ENCODE data around the gene TRERF1.
"Not testable (repeated sequence)": the region's sequence is repeated elsewhere in the genome, so short reads cannot be mapped to it uniquely, and the experiment has no call there.

Gene TRERF1

DNA sequence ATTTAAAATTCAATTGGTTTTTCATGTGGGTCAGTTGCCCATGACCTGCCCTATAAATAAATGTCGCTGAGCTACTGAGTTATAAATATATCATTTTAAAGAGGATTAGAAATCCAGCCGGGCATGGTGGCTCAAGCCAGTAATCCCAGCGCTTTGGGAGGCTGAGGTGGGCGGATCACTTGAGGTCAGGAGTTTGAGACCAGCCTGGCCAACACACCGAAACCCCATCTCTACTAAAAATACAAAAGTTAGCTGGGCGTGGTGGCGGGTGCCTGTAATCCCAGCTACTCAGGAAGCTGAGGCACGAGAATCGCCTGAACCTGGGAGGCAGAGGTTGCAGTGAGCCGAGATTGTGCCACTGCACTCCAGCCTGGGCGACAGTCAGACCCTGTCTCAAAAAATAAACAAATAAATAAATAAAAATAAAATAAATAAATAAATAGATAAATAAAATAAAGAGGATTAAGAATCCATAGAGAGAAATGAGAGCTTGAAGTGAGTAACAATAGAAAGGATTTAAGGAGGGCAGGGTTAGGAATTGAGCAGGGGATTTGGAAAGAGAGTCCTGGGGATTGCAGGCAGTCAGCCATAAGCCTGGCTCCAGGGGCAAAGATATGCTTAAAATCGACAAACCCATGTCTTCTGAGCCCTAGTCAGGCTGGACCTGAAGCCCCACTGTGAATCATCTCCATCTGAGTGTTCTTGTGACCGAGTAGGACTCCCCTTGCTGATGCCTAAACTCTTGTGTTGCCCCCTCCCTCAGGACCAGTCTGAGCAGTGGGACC, 249.4 kb downstream of the TRERF1 start:
- in situ Hi-C loops (cut with HindIII; ENCODE audit: low sequenced_read_pairs): not testable (repeated sequence)

DNA sequence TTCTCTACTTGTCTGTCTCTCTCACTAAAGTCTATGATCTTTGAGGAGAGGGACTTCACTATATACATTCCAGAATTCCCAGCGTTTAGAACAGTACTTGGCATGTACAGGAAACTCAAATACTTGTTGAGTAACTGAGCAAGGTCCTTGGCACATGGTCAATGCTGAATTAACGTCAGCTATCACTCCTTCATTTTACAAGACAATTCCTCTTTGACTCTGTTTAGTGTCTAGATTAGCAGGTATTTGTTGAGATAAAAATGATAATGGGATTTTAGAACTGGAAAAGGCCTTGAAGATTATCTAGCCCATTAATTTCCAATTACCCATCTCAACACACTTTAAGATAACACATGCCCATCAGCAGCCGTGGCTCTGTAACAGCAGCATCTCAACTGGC, 250.3 kb downstream of the TRERF1 start:
- in situ Hi-C loops (cut with HindIII; ENCODE audit: low sequenced_read_pairs): no loop called here

DNA sequence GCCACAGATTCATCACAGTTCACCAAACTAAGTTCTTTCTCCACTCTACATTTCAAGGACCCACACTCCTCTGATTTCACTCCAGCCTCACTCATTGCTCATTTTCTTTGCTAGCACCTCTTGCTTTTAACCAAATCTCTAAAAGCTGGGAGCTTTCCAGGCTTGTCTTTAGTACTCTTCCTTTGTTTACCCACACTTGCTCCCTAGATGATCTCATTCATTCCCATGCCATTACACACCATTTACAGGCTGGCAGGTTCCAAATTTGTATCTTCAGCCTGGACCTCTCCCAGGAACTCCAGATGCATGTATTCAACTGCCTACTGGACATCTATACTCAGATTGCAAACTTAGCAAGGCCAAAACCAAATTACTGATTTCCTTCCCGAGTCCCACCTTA, 251.7 kb downstream of the TRERF1 start:
- in situ Hi-C loops (cut with HindIII; ENCODE audit: low sequenced_read_pairs): no loop called here

DNA sequence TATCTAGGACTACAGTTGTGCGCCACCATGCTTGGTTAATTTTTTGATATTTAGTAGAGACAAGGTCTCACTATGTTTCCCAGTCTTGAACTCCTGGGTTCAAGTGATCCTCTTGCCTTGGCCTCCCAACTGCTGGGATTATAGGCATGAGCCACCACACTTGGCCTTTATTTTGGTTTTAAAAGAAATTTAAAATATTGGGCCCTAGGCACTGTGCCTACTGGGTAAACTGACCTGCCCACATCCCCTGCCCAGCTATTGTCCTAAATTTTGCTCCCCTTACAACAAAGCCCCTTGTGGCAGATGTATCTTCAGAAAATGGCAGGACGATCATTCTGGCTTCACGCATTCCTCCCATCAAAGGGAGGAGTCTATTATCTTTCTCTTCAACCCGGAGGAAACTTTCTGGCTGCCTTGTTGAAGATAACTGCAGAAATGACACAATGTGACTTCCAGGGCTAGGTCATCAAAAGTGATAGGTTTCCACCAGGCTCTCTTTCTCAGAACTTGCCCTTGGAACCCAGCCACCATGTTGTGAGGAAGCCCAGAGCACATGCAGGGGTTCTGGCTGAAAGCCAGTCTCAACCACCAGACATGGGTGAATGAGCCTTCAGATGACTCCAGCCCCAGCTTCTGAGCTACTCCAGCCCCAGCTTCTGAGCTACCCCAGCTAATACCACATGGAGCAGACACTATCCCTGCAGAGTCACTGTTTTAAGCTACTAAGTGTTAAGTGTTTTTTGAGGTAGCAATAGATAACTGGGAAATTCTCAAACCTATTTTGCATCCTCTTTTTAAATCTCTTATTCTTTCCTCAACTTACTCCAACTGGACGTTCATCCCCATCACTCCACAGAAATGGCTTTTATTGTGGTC, 252.4 kb downstream of the TRERF1 start:
- in situ Hi-C loops (cut with HindIII; ENCODE audit: low sequenced_read_pairs): no loop called here

DNA sequence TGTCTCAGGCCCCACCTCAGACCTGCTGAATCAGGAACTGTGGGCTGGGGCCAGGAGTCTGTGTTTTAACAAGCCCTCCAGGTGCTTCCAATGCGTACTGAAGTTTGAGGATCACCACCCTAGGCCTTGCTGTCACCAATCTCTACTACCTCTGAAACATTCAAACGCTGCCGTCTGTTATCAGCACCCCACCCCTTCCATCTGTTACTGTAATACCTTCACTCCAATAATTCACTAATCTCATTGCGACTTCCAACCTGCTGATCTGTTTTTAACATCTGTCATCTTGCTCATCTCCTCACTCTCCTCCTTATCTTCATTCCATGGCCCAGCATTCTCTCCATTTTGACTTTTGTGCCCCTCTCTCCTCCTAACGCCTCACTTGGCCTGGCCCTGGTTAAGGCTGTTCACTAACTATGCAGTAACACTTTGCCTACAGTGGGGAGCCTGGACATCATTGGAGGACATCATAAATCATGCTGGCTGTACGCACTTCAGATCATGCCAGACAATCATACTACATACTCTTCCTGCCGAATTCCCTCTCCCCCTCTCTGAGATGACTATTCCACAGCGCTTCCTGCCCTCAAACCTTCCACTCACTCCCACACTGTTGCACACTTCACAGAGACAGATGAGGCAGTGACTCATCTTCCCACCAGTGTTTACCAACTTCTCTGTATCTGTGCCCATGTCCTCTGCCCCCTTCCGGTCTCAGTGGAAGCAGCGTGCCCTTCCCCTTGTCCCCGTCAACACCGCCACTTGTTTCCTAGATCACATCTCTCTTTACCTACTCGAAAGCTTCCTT, 254.0 kb downstream of the TRERF1 start:
- in situ Hi-C loops (cut with HindIII; ENCODE audit: low sequenced_read_pairs): no loop called here

DNA sequence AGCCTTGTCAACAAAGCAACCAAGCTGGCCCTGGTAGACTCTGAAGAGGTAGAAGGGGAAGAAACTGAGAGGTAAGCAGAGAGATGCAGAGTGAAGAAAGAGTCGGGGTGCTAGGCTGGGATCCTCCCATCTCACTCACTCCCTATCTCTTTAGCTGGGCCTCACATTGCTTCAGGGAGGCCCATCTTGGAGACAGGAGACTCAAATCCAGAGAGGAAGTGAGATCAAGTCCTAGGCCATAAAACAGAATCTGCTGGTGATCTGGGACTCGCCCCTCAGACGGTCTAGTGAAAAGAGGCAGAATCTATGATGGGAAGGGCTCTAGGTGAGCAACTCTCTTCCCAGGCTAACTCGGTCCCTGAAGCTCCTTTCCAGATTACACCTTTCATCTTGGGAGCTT, 256.3 kb downstream of the TRERF1 start:
- in situ Hi-C loops (cut with HindIII; ENCODE audit: low sequenced_read_pairs): no loop called here

DNA sequence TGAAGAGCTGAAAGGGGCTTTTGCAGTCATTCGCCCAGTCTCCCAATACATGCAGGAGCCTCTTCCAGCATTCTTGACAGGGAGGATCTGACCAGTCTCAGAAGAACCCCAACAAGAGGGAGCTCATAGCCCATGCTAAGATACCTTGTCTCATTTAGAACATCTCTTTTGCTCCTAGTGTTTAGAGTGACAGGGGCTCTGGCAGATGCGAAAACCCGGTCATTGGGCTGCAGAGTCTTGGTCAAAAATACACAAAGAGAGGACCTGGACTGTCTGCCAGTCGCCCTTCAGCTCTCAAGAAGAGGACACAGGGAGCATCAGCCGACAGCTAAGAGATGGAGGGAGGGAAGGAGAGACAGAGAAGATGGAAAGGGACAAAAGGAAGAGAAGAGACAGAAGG, 257.7 kb downstream of the TRERF1 start:
- in situ Hi-C loops (cut with HindIII; ENCODE audit: low sequenced_read_pairs): no loop called here

DNA sequence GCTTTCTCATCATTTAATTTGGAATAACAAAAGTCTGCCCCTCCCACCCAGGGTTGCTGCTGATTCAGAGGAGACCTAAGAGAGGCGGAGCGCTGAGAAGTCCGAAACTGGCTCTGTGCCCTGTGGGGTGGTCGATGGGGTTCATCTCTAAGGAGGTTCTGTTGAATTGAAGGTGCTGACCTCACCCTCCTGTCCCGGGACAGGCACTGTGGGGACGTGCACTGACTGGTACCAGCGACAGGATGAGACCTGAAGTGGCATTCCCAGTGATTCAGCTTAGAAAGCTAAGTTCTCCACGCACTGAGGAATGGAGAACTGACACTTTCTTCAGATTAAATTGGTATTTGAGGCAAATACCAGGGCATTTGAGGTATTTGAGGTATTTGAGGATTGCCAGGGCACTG, 258.2 kb downstream of the TRERF1 start:
- in situ Hi-C loops (cut with HindIII; ENCODE audit: low sequenced_read_pairs): no loop called here

DNA sequence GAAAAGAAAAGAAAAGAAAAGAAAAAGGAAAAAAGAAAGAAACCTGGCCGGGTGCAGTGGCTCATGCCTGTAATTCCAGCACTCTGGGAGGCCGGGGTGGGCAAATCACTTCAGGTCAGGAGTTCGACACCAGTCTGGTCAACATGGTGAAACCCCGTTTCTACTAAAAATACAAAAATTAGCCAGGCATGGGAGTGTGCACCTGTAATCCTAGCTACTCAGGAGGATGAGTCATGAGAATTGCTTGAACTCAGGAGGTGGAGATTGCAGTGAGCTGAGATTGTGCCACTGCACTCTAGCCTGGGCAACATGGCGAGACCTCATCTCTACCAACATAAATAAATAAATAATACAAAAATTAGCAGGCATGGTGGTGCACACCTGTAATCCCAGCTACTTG, 259.3 kb downstream of the TRERF1 start:
- in situ Hi-C loops (cut with HindIII; ENCODE audit: low sequenced_read_pairs): not testable (repeated sequence)

DNA sequence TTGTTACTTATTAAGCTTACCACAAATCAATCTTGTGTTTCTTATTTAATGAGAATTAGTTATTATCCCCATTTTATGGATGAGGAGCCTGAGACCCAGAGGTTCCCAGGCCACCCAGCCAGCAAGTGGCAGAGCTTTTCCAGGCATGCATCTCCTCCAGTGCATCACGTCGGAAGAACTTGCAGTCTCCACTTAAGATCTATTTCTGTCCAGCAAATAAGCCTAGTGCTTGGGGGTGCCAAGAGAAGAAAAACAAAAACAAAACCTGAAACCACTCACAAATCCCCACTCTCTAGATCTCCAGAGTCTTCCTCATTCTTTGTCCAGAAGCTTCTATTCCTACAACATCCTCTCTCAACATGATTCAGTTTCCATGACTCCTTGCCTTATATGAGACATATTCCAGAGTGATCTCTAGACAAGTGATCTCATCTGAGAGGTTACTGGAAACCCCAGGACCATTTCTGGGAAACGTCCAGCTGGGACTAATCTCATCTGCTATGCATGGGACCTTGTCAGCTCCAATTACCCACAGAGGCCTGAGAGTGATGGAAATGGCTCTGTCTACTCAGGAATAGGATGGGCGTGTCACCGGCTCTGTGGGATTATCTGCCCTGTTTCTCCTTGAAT, 261.1 kb downstream of the TRERF1 start:
- in situ Hi-C loops (cut with HindIII; ENCODE audit: low sequenced_read_pairs): no loop called here

DNA sequence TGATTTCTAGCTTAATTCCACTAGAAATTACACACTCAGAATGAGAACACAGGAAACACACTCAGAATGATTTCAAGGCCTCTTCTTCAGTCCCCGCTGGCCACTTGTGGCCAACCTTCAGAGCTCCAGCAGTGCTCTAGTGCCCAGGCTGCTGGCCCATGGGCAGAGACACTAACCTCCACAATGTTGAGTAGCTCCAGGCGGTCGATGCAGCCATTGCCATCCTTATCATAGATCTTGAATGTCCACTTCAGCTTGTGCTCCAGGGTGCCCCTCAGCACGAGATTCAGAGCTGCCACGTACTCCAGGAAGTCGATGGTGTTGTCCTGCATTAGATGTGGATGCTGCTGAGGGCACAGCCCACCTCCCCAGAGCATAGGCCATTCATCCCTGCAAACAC, 263.3 kb downstream of the TRERF1 start:
- in situ Hi-C loops (cut with HindIII; ENCODE audit: low sequenced_read_pairs): no loop called here

DNA sequence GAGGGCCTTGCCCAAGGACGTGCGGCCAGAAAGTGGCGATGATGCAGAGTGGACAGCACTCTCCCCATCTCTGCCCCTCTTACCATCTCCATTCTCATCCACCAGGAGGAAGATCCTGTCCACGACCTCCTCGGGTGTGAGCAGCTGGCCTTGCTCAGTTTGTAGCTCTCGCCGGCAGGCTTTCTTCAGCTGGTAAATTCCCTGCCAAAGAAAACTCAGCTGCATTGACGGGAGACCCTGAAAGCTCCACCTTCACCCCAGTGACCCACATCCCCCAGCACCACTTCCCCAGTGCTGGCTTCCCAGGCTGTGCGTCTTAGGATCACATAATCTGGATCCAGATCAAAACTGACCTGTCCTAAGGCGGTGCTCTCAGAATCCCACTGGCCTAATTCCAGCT, 266.1 kb downstream of the TRERF1 start:
- in situ Hi-C loops (cut with HindIII; ENCODE audit: low sequenced_read_pairs): no loop called here

DNA sequence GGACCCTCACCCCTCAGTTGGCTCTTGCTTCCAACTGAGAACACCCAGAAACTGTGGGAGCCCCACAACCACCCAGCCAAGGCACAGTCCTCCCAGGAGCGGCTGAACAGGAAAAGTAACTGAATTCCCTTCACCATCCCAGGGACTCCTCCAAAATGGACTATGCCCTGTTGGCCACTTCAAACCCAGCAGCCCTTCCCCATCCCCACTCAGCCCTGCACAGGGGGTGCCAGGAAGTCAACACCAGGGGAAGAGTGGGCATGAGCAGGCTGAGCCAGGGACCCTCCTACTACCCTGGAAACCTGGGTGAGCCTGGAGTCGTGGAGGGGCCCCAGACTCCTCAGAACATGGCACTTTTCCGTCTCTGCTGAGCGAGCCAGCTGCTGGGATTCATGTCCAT, 267.3 kb downstream of the TRERF1 start:
- in situ Hi-C loops (cut with HindIII; ENCODE audit: low sequenced_read_pairs): no loop called here

DNA sequence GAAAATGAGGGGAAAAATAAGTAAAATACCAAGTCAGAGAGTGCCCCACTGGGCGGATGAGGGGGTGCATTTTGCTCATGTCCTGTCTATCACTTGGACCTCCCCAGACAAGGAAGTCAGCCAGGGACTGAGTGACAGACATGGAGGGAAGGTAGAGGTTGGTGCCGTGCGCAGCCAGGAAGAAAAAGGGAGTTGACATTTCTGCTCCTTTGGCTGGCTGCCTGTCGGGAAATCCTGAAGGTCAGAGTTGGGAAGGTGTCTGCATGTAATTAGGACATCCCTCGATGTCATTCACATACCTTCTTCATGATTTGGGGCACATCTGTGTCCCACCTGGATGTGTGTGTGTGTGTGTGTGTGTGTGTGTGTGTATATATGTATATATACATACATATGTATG, 269.6 kb downstream of the TRERF1 start:
- in situ Hi-C loops (cut with HindIII; ENCODE audit: low sequenced_read_pairs): no loop called here

DNA sequence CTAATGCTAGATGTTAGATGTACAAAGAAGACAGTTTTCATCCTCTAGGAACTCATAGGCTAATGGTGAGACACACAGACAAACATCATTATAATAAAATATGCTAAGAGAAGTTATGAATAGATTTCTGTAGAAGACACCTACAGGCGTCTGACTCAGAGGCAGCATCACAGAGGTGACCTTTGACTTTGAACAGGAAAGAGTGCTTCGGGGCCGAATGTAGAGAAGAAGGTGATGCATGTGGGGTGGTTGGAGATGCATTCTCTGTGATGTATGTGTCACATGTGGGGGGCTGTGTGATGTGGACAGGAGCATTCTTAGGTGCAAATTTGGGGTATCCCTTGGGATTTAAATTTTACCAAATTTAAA, 271.8 kb downstream of the TRERF1 start:
- in situ Hi-C loops (cut with HindIII; ENCODE audit: low sequenced_read_pairs): no loop called here

DNA sequence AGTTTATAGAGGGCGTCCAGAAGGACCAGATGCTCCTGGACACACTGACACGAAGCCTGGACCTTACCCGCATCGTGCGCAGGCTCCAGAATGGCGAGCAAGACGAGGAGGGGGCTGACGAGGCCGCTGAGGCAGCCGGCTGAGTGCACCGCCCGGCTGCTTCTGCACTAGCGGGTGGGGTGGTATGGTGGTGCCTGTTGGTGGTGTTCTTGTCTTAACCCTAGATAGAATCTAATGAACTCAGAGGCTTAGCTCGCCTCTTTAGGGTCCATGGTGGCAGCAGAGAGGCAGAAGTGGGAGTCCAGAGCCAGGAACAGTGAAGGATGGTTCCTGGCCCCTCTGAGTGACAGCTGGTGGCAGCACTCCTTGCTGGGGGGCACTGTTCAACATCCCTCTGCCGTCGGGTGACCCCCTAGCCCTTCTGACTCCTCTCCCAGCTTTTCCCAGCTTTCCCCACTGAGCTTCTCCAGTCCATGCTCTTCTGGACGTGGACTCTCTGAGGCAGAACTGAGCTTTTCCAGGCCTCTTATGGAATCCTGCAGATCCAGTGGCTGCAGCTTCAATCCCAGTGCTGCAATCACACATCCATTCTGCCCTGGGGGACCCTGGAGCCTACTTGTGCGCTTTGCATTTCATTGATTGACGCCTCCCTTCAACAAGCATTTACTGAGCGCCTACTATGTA, 272.3 kb downstream of the TRERF1 start:
- in situ Hi-C loops (cut with HindIII; ENCODE audit: low sequenced_read_pairs): no loop called here

DNA sequence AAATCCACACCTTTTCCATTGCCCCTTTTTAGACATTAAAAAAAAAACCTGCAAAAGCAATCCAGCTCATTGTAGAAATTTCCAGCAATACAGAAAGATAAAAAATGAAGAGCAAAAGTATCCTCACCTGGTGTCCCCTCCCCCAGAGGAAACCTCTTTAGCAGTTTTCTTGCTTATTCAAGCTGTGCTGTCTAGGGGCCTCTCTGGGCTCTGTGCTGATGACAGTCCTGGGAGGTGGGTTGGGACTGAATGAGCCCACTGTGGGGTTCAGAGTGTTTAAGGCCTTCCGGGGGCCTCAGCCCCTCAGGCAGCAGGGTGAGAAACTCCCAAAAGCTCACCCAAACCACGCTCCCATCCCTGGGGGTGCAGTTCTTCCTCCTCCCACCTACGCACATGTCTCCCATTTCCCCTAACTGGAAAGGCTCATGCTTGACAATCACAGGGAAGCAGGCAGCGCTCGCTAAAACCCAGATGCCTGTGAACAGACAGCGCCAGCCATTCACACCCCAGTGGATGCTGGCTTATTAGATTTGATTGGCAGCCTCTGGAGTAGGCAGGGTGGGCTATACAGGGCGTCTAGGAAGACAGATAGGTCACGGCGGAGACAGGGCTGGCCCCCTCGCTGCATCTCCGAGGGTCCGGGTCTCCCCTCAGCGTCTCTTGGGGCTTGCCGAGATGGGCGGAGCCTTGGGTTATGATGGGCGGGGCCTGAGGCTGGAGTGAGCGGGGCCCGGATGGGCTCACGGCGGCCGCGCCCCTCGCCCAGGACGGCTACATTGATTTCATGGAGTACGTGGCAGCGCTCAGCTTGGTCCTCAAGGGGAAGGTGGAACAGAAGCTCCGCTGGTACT, 274.0 kb downstream of the TRERF1 start:
- in situ Hi-C loops (cut with HindIII; ENCODE audit: low sequenced_read_pairs): no loop called here

DNA sequence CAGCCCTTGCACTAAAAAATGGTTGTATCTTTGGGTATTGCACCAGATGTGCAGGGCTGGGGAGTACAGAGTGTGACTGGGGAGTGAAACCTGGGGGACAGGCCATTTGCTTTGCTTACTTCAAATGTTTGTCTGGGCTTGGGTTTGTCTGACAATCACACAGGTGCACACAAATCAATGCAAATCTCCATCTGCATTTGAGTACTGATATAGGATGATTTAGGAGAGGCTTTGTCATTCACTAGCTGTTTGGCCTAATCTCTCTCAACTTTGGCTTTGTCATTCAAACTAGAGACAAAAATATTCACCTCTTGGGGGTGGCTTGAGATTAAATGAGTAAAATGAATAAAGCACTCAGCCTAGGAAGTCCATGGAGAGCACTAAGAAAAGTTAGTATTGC, 274.7 kb downstream of the TRERF1 start:
- in situ Hi-C loops (cut with HindIII; ENCODE audit: low sequenced_read_pairs): no loop called here

DNA sequence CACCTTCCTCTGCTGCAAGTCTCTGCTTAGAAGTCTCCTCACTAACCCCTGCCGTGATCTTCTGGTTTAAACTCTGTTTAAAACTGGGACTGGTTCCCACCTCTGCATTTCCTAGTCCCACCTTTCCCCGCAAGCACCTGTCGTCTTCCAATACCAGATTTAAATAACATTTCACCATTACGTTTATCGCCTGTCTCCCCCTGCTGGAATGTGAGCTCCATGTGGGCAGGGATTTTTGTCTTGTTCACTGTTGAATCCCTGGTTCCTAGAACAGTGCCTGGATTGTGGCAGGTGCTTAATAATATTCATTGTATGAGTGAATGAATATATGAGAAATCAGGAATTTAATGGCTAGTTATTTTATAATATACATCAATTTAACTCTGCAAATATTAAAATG, 275.9 kb downstream of the TRERF1 start:
- in situ Hi-C loops (cut with HindIII; ENCODE audit: low sequenced_read_pairs): no loop called here

Data from endothelial cell of hepatic sinusoid (primary cell).